Testis (tissue), 2 donors: ENCODE data around the gene ACTA1.

Source experiments
- POLR2A ChIP-seq: fragments of 450-650 bp; IDR thresholded peaks from one replicate; pipeline ENCODE4 v1.6.1; 2017; ENCODE audit warnings: antibody characterized with exemption, mild to moderate bottlenecking, moderate library complexity
- TF ChIP-seq, protein P1 (sequence below), 3 experiments: fragments of 450-650 bp in 2 of 3; fragments of 200-600 bp in 1 of 3; sonication (generic) in 1 of 3; IDR thresholded peaks; one replicate each; pipeline ENCODE4 v1.5.1; 2016 to 2019; ENCODE audit warnings: antibody characterized with exemption in 3 of 3, mild to moderate bottlenecking in 2 of 3, moderate library complexity in 1 of 3

DNA sequence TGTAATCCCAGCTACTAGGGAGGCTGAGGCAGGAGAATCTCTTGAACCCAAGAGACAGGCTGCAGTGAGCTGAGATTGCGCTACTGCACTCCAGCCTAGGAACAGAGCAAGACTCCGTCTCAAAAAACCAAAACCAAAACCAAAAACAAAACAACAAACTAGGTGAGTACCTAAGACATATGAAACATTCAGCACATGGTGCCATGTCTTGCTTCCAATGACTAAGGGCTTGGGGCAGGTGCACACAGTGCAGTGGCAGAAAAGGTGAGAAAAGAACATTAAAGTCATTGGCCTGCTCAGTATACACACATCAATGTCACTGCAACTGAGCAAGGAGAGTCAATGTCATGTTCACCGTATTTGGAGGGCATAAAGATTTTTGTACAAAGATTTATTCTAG, 4.1 kb upstream of the ACTA1 start:
- TF ChIP-seq, protein P1, sequence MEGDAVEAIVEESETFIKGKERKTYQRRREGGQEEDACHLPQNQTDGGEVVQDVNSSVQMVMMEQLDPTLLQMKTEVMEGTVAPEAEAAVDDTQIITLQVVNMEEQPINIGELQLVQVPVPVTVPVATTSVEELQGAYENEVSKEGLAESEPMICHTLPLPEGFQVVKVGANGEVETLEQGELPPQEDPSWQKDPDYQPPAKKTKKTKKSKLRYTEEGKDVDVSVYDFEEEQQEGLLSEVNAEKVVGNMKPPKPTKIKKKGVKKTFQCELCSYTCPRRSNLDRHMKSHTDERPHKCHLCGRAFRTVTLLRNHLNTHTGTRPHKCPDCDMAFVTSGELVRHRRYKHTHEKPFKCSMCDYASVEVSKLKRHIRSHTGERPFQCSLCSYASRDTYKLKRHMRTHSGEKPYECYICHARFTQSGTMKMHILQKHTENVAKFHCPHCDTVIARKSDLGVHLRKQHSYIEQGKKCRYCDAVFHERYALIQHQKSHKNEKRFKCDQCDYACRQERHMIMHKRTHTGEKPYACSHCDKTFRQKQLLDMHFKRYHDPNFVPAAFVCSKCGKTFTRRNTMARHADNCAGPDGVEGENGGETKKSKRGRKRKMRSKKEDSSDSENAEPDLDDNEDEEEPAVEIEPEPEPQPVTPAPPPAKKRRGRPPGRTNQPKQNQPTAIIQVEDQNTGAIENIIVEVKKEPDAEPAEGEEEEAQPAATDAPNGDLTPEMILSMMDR (IDR thresholded peaks at IDR 0.05), result no peak
- no peak for TF ChIP-seq POLR2A
